Endothelial cell of hepatic sinusoid (primary cell): Measurements from ENCODE around the gene MTCH2.

Source experiments
- in situ Hi-C: cut with HindIII; loops from 2 replicates; pipeline ENCODE4 v1.10.0; 2017; ENCODE audit warnings: low sequenced_read_pairs

The MTCH2 gene

DNA sequence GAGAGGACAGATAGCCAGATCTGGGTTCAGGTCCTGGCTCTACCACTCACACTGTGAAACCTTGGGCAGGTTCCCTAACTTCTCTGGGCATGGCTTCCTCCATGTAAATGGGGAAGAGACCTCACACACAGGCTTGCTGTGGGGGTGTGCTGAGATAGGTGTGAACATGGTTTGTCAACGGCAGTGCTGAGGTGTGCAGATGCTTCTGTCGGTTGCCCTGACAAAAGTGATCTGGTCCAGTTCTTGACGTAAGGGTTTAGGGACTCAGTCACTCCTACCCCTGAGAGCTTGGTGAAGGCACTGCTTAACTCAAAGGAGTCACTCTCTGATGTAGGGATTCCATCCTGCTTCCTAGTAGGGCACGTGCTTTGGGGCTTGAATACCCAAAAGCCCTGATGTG is 50.1 kb downstream of the MTCH2 start:
- in situ Hi-C loops: no loop called here

DNA sequence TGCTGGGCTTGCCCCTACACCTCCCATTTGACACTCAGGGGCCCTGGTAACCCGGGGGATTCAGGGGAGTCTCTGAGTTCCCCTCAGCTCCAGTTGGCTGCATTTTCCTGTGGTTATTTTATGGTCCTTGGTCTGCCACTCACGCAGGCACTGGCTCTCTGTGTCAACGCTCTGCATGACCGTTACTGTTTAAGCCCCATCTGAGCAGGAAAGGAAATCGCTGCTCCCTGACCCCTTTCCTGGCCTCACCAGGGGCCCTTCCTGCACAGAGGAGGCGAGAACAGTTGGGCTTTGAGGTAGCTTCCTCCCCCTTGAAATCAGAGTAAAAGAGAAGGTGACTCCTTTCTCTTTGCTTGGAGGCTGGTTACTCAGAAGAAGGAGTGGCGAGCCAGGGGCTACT is 50.6 kb downstream of the MTCH2 start:
- in situ Hi-C loops: no loop called here

DNA sequence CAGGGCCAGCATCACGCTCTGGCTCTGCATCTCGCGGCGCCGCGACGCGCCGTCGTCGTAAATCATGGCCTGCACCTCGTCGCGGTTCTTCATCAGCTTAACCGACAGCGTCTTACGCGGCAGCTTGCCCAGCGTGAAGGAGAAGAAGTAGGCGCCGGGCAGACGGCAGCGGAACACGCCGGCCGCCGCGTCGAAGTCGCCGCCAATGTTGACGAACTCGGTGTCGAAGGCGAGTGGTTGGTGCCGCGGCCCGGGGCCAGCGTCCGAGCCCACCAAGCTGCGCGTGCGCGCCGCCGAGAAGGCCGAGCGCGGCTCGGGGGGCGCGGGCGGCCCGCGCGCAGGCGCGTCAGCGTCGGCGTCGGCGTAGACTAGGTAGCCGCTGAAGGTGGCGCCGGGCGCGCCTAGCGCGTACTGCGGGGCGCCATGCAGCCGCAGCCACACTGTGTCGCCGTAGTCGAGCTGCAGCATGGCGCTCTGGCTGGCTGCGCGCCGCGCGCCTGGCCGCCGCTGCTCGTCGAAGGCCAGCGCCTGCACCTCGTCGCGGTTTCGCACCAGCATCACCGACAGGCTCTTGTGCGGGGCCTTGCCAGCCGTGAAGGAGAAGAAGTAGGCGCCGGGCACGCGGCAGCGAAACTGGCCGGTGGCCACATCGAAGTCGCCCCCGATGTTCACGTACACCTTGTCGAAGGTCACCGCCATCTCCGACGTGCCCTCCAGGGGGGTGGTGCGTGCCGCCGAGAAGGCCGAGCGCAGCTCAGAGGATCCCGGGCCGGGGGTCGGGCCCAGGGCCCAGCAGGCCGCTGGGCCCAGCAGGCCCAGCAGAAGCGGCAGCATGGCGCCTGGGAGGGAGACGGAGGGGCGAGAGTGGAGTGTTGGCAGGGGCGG is 52.1 kb downstream of the MTCH2 start:
- in situ Hi-C loops: no loop called here

DNA sequence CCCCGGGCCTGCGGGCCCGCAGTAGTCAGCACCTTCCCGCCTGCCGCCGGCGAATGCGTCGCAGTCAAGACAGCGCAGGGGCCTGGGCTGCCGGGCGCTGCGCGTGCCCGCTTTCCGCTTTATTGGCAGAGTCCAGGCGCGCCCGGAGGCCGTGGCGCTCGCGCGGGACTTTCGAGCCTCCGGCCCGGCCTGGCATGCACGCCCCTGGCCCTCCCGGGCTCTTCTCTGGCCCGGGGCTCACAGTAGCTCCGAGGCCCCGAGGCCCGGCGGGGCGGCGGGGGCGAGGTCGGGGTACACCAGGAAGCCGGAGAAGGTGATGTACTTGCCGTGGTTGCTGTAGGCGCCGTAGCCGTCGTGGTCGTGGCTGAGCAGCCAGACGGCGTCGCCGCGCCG is 52.8 kb downstream of the MTCH2 start:
- in situ Hi-C loops: no loop called here

DNA sequence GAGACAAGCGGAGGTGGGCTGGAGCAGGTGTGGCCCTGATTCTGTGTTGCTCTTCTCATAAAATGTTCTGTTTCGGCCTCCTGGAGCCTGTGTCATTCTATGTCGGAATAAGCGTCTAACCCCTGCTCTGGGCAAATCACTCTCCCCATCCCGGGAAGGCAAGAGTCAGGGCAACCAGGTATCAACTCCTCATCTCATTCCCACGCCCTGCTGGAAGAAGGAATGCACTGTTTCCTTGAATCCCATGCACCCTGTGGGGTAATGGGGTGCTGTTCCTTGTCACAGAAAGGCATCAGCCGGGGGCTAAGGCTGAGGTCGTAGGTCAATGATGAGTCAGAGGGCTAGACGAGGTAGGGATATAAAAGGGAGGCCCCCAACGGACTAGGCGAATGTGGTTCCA is 53.2 kb downstream of the MTCH2 start:
- in situ Hi-C loops: no loop called here

DNA sequence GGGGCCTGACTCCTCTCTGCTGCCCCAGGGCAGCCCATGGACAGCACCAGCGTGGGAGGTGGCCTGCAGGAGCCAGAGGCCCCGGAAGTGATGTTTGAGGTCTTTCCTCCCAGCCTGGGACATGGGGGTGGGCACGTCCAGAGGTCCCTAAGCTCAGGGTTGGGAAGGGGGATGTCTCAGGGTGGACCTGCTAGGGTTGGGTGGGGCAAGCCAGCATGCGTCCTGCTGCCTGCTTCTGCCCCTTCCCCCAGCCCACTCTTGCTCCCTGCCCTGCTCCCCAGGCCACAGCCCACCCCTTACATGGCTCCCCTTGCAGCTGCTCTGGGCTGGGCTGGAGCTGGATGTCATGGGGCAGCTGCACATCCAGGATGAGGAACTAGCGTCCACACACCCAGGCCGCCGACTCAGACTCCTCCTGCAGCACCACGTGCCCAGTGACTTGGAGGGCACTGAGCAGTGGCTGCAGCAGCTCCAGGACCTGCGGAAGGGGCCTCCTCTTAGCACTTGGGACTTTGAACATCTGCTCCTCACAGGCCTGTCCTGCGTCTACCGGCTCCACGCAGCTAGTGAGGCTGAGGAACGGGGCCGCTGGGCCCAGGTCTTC is 54.5 kb downstream of the MTCH2 start:
- in situ Hi-C loops: no loop called here

DNA sequence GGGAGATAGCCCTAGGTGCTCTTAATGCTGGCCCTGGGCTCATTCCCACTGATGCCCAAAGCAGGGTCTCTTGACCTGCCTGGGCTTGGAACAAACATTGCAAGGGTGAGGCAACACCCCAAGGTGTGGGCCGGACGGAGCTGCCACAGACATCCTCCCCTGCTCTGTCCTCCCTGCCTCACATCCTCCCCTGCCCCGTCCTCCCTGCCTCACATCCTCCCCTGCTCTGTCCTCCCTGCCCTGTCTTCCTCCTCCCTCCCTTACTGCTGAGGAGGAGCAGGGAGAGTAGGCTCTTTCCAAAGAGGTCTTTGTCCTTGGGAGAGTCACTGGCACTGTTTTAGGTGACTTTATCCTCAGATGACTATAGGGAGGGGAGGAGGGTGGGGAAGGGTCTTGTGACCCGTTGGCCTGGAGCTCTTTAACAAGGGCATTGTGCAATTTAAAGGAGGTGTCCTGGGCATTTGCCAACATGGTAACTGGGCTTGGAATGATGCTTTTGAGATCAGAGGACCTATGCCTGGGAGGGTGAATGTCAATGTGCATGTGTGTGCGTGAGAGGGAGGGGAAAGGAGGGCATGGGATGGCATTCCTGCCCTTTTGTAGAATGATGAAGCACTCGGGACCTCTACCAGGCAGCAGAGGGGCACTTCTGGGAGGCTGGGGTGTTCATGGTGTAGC is 55.2 kb downstream of the MTCH2 start:
- in situ Hi-C loops: no loop called here

DNA sequence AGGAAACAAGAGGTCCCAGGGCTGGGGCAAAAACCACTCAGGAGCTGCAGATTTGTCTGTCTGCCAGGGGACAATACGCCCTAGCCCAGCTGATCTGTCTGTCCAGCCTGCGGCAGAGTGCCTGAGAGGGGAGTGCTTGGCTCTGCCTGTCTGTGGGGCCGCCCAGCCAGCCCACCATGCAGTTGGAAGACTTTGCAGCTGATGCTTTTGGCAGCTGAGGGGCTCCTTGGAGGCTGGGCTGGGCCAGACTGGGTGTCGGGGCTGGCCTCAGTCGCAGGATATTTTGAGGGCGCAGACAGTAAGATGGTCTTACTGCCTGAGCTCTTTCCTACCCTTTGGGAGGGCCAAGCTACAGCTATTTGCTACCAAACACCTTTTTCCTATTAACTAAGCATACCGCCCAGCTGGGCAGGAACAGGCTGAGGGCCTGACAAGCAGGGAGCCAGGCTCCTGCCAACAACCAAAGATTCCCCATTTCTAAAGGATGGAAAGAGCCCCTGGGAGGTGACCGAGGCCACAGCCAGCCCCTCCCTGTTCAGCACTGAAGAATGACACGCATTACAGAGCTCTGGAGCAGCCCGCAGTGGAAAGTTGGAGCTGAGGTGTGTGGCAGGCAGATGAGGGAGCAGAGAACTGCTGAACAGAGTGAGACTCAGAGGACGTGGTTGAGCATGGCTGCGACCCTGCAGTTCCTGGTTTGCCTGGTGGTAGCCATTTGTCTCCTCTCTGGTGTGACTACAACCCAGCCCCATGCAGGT is 56.1 kb downstream of the MTCH2 start, which contains the start of gene FAM180B:
Gene FAM180B, plus strand, starts transcription at position 581 of the 758 bp plus-strand sequence. Its CDS starts 91 bp downstream, at position 672.
- in situ Hi-C loops: no loop called here

DNA sequence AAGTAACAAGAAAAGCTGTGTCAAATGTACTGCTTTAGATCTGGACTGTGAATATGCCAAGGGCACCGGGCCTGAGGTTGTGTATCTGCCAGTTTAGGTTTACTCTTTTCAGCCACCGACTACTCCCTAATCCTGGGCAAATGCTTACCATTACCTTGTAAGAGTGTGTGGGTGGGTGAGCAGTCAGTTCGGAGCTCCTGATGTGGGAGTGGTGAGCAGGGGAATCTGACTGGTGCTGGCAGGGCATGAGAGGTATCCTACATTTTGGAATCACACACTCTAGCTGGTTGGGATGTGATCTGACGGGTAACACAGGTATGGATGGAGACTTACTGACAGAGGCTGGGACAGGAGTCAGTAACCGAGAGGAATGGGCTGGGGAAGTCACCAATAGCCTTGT is 58.5 kb downstream of the MTCH2 start:
- in situ Hi-C loops: no loop called here

DNA sequence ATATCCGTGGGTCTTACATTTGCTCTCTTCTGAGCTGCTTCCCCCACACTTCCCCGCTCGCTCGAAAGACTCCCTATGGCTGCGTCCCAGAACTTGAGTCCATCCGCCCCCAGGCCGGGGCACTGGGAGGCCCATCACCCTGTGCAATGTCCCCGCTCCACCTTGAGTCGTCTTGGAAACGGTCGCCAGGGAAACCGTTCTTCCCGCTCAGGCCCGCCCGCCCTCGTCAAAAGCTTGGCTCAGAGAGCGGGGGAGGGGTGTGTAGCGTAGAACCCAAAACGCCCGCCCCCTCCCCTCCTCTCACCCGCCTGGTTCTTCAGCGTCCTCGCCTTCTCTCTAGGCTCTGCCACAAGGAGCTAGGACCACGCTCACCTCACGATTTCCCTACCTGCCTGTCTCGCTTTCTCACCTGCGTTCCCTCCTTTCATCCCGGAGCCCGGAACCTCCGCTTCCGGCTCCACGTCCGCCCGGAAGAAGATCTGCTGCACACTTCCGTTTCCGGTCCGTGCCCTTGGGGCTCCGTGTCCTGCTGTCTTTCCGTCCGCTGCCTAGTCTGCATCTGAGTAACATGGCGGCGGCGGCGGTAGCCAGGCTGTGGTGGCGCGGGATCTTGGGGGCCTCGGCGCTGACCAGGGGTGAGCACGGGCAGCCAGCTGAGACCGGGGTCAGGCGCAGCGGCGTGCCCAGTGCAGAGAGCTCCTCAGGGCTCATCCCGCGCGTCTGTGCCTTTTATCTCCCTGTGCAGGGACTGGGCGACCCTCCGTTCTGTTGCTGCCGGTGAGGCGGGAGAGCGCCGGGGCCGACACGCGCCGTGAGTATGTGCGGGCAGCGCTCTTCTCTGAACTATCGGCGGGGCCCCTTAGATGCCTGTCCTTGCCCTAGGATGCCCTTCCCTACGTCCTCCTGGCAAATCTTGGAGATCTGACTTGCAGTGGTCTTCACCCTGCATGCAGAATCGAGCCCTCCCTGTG is 63.5 kb downstream of the MTCH2 start, which contains the start of the genes KBTBD4 and NDUFS3:
Gene KBTBD4, minus strand, starts transcription at position 447 of the 971 bp plus-strand sequence. Its CDS starts 19 bp downstream, at position 428.
Gene NDUFS3, plus strand, starts transcription at position 551 of the 971 bp plus-strand sequence. Its CDS starts 18 bp downstream, at position 569.
- in situ Hi-C loops: loop anchor here (5.0 to 10.0 kb wide), 2 partner anchors 37 to 46 kb away; no protein-coding TSS in a partner anchor

DNA sequence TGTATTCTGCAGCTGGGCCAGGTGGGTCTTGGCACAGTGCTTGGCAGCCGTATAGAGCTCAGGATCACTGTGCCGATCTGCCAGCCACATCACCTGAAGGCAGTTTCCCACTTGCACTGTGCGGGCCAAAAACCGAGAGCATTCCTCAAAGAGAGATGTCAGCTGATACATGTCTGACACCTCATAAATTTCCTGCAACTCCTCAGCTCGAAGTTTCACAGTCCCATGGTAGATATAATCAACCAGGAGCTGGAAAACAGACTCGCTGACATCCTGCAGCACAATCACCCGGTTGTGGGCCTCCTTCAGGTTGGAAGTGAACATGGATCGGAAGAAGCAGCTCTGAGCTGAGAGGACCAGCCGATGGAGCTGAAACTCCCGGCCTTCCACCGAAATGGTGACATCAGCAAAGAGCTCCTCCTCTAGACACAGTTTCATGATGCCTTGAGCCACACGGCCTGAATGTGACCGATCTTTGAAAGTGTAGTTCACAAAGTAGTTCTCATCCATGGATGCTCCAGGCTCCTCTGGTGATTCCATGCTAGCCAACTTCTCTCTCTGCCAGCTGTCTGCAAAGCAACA is 64.8 kb downstream of the MTCH2 start:
- in situ Hi-C loops: loop anchor here (5.0 to 10.0 kb wide), 2 partner anchors 35 to 47 kb away; no protein-coding TSS in a partner anchor

DNA sequence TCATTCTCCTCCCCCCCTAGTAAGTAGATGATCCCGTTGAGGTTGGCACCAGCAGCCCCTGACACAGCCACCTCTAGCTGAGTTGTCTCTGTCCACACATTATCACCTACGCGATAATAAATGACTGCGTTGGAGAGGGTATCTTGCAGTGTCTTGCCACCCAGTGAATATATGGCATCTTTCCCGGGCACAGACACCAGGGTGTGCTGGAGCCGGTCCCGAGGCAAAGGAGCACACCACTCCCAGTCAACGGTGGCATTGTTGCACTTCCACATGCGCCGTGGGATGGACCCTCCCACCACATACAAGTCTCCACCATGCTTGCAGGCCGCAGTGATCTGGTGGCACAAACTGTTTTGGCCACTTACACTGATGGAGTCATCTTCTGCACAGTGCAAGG is 69.0 kb downstream of the MTCH2 start:
- in situ Hi-C loops: loop anchor here (10.0 kb wide), 1 partner anchor 51 kb away; no protein-coding TSS in a partner anchor

DNA sequence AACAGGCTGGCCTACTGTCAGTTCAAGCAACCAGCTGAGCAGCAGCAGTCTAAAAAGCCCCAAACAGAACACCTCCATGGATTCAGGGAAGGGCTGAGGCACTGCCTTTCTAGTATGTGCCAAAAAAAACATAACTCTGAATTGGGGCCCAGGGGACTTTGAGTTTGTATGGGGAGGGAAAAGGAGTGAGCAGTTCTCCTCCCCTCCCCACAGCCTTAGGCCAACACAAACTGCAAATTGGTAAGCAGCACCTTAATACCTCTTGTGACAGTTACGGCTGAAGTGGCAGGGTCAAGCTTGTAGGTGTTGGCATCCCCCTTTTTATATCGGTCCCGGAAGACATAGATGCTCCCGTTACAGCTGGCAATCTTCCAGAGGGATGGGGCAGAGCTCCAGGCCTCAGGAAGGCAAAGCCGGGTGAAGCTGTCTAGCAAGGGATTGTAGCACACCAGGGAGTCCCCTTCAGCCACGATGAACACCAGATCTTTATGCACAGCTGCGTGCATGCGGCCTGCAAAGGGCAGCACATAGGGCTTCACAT is 69.6 kb downstream of the MTCH2 start:
- in situ Hi-C loops: loop anchor here (10.0 kb wide), 1 partner anchor 52 kb away; no protein-coding TSS in a partner anchor

DNA sequence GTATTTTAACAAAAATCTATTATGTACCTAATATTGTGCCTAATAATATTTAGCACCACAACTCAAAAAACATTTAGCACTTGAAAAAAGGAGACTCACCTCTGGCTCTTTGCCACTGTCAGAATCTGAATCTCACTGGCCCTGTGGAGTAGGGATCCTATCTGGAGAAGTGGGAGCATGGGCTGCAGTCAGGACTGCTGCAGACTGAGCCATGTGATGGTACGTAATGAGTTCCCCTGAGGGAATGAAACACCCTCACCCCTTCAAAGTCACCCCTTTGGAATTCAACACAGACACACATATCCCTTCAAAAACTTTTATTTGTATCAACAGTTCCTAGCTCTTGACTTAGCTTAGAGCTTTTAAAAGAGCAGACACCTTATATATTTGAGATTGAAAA is 70.5 kb downstream of the MTCH2 start:
- in situ Hi-C loops: loop anchor here (10.0 kb wide), 1 partner anchor 53 kb away; no protein-coding TSS in a partner anchor

DNA sequence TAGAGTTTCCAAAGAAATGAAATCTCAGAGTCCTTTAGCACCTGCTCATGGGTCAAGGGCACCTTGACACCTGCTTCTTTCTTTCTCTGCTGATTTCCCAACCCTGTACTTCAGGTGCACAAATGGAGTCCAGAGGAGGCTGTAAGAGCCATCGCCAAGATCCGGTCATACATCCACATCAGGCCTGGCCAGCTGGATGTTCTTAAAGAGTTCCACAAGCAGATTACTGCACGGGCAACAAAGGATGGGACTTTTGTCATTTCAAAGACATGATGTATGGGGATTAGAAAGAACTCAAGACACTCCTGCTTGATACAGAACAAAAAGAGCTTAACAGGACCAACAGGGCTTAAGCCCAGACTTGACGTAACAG is 71.0 kb downstream of the MTCH2 start:
- in situ Hi-C loops: loop anchor here (10.0 kb wide), 1 partner anchor 53 kb away; no protein-coding TSS in a partner anchor

DNA sequence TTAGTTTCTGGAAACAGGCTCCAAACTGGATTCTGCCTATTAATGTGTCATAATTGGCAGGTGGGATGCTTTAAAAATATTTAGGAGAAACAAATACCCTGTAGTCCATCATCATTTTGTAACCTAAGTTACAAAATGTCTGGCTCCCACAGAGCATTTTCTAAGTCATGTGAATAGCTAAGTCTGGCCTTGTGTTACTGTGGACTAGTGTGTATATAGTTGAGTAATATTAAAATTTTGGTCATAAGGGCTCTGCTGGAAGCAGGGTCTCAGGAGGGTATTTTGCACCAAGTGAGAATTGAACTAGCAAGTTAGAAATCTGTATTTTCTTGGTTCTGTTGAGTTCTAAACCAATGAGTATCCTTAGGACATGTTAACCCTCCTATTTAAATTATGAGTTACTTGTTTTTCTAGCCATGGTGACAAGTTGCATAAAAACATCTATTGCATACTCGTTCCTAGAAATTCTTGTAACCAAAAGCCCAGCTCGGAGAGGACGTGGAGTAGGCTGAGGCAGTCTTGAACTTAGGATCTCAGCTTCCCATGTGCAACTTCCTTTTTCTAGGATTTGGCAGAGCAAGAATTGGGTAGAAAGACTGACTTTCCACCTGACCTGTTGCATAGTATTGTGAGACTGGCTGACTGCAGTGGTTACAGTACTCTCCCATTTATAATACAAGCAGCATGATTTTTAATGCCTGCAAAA is 71.6 kb downstream of the MTCH2 start:
- in situ Hi-C loops: loop anchor here (10.0 kb wide), 1 partner anchor 54 kb away; no protein-coding TSS in a partner anchor

DNA sequence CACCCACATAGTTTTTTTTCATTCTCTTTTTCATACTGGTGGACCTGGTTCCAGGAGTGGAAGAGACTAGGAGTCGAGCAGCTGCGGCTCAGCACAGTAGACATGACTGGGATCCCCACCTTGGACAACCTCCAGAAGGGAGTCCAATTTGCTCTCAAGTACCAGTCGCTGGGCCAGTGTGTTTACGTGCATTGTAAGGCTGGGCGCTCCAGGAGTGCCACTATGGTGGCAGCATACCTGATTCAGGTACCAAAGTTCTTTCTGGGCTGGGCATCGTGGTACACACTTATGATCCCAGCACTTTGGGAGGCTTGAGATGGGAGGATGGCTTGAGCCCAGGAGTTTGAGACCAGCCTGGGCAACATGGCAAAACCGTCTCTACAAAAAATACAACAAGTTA is 72.7 kb downstream of the MTCH2 start:
- in situ Hi-C loops: loop anchor here (10.0 kb wide), 1 partner anchor 55 kb away; no protein-coding TSS in a partner anchor
